CD8-positive, alpha-beta memory T cell (primary cell): Measurements from ENCODE around the gene PRKCD. TPM values are rescaled to one million over a fixed set of nuclear protein-coding genes. Genes with fewer than 3 reads are reported as not detected.

ENCODE experiments used
- CTCF ChIA-PET: fragments of 350-600 bp; sonication (Branson Sonifier 250); formaldehyde crosslinking; loops from one replicate; lab custom pipeline; 2021; ENCODE audit warnings: antibody characterized with exemption; lab: Charles Lee
- POLR2A ChIA-PET: fragments of 350-600 bp; sonication (Branson Sonifier 250); formaldehyde crosslinking; loops from one replicate; lab custom pipeline; 2021; ENCODE audit warnings: antibody characterized with exemption; lab: Charles Lee
- DNase-seq, 5 donors: peaks; one replicate each; pipeline versions ENCODE4 v3.0.0 to v3.0.0-alpha.2; 2020 to 2022; ENCODE audit warnings: mixed read lengths in 1 of 5
- H3K27ac ChIP-seq: one replicate; pipeline ENCODE4 v1.7.0; 2013; ENCODE audit warnings: low read depth, mild to moderate bottlenecking, low read length, moderate library complexity
- H3K27me3 ChIP-seq: 2 replicates; pipeline ENCODE4 v1.7.0; 2013; ENCODE audit warnings: low read length, mild to moderate bottlenecking; ENCODE audit not compliant: insufficient read depth, poor library complexity, severe bottlenecking
- H3K36me3 ChIP-seq: 2 replicates; pipeline ENCODE4 v1.7.0; 2013; ENCODE audit warnings: mild to moderate bottlenecking, low read length, moderate library complexity; ENCODE audit not compliant: insufficient read depth
- H3K4me1 ChIP-seq: 2 replicates; pipeline ENCODE4 v1.7.0; 2013; ENCODE audit warnings: mild to moderate bottlenecking, low read length, moderate library complexity; ENCODE audit not compliant: insufficient read depth
- H3K4me3 ChIP-seq: 2 replicates; pipeline ENCODE4 v1.7.0; 2013; ENCODE audit warnings: mild to moderate bottlenecking, low read length
- H3K9me3 ChIP-seq: 2 replicates; pipeline ENCODE4 v1.7.0; 2013; ENCODE audit warnings: mild to moderate bottlenecking, low read length
- H3K27ac Mint-ChIP-seq, 8 donors: one replicate each; pipeline ENCODE4 v1.8.0; 2020 to 2021; ENCODE audit warnings: mixed read lengths in 8 of 8, mild to moderate bottlenecking in 6 of 8, inconsistent platforms in 3 of 8, moderate library complexity in 3 of 8
- H3K27me3 Mint-ChIP-seq, 2 donors: one replicate each; pipeline ENCODE4 v1.8.0; 2020 to 2021; ENCODE audit warnings: mixed read lengths in 2 of 2, mild to moderate bottlenecking in 1 of 2, moderate library complexity in 1 of 2
- H3K36me3 Mint-ChIP-seq, 3 donors: one replicate each; pipeline ENCODE4 v1.8.0; 2020 to 2021; ENCODE audit warnings: mixed read lengths in 3 of 3, inconsistent platforms in 1 of 3, mild to moderate bottlenecking in 1 of 3
- H3K4me1 Mint-ChIP-seq, 3 donors: one replicate each; pipeline ENCODE4 v1.8.0; 2020 to 2021; ENCODE audit warnings: mixed read lengths in 3 of 3, inconsistent platforms in 1 of 3, mild to moderate bottlenecking in 1 of 3
- H3K4me3 Mint-ChIP-seq, 7 donors: one replicate each; pipeline ENCODE4 v1.8.0; 2020 to 2021; ENCODE audit warnings: mixed read lengths in 7 of 7, mild to moderate bottlenecking in 6 of 7, moderate library complexity in 4 of 7, inconsistent platforms in 2 of 7
- H3K9me3 Mint-ChIP-seq, 5 donors: one replicate each; pipeline ENCODE4 v1.8.0; 2020 to 2022; ENCODE audit warnings: mixed read lengths in 5 of 5, mild to moderate bottlenecking in 3 of 5, moderate library complexity in 2 of 5, inconsistent platforms in 1 of 5
- polyA plus RNA-seq: library from polyadenylated mRNA; unstranded; fragments of 300-500 nt; fragmentation: Illumina TruSeq; gene quantifications from one replicate; pipeline ENCODE4 v1.2.3, GENCODE V29; 2021
- total RNA-seq, 2 experiments: library from RNA; stranded (reverse); gene quantifications; one replicate each; pipeline ENCODE4 v1.2.3, GENCODE V29; 2021

PRKCD gene
- total and polyA plus RNA-seq, 3 experiments from 2014 or later = 27.2 to 27.3 (median 27.3) TPM

DNA sequence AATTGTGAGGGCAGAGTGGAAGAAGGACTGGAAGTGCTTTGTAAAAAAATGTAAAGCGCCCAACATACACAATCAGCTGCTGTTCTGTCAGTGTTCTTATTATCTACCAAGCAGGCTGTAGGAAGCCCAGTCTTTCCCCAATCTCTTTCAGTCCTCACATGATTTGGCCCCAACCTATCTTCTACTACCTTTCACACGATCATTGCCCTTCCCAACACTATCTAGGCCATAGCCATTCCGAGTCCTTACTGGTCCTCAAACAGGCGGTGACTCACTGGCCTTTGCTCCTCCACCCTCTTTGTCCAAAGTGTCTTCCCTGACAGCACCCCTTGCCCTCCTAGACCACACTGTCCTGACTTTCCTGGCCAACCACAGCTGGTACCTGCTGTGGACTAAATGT, 29.9 kb upstream of the PRKCD start:
- Mint-ChIP-seq H3K4me3 (peak overlapping the region; percentile 91 to 98 (median 93)), H3K27ac (peak overlapping the region; percentile 99 to 100 (median 100)), H3K27me3 (peaks cover 0 to 3% of the 10 kb centered on the region in 2 donors), H3K9me3 (no peaks in the 10 kb centered on the region), H3K4me1 (peaks cover 20 to 30% (median 26%) of the 10 kb centered on the region in 3 donors), H3K36me3 (peaks cover 0 to 19% (median 0%) of the 10 kb centered on the region in 3 donors)
- Histone ChIP-seq H3K9me3 (no peaks in the 10 kb centered on the region), H3K4me1 (peaks cover 22% of the 10 kb centered on the region), H3K36me3 (no peaks in the 10 kb centered on the region), H3K4me3 (peak overlapping the region; percentile 73), H3K27ac (peak overlapping the region; percentile 89), H3K27me3 (no peaks in the 10 kb centered on the region)
- no peak for DNase-seq
- CTCF ChIA-PET = interaction anchor here (1.2 to 1.7 kb wide), 3 partner anchors 17 to 65 kb away, joined by 3 to 5 read pairs (median 4); no protein-coding TSS in a partner anchor
- POLR2A ChIA-PET = no interaction called here

- Mint-ChIP-seq H3K27ac (peak overlapping the region in 7 of 8 donors; percentile 50 to 100 (median 99)), H3K27me3 (peaks cover 0 to 4% of the 10 kb centered on the region in 2 donors), H3K36me3 (peaks cover 0 to 10% (median 0%) of the 10 kb centered on the region in 3 donors), H3K4me3 (peak overlapping the region in 1 of 7 donors; percentile 54), H3K9me3 (no peaks in the 10 kb centered on the region), H3K4me1 (peaks cover 20 to 30% (median 26%) of the 10 kb centered on the region in 3 donors)
- Histone ChIP-seq H3K36me3 (no peaks in the 10 kb centered on the region), H3K4me3 (no peak overlapping the region), H3K4me1 (peaks cover 22% of the 10 kb centered on the region), H3K27ac (no peak overlapping the region), H3K9me3 (no peaks in the 10 kb centered on the region), H3K27me3 (no peaks in the 10 kb centered on the region)
- CTCF ChIA-PET = interaction anchor here (1.0 to 4.5 kb wide), 5 partner anchors 18 to 63 kb away, joined by 3 to 50 read pairs (median 6); partner anchors contain the start of gene PRKCD
- POLR2A ChIA-PET = interaction anchor here (0.6 kb wide), 1 partner anchor 540 kb away, joined by 3 read pairs; no protein-coding TSS in a partner anchor
- no peak for DNase-seq
Measured at GRCh38 chr3:53132347-53132746, 28.7 kb upstream of the PRKCD start.

- Histone ChIP-seq H3K4me1 (peaks cover 10% of the 10 kb centered on the region), H3K27ac (no peak overlapping the region), H3K36me3 (no peaks in the 10 kb centered on the region), H3K27me3 (no peaks in the 10 kb centered on the region), H3K4me3 (no peak overlapping the region), H3K9me3 (no peaks in the 10 kb centered on the region)
- Mint-ChIP-seq H3K27ac (peak overlapping the region in 2 of 8 donors; percentile 70), H3K9me3 (no peaks in the 10 kb centered on the region), H3K27me3 (peaks cover 0 to 4% of the 10 kb centered on the region in 2 donors), H3K4me3 (peak overlapping the region in 1 of 7 donors; percentile 18), H3K36me3 (peaks cover 0 to 9% (median 0%) of the 10 kb centered on the region in 3 donors), H3K4me1 (peaks cover 14 to 20% (median 18%) of the 10 kb centered on the region in 3 donors)
- ChIA-PET POLR2A (interaction anchor here (0.8 to 1.0 kb wide), 2 partner anchors 10 to 62 kb away, joined by 3 to 4 read pairs; no protein-coding TSS in a partner anchor), CTCF (interaction anchor here (0.6 to 4.5 kb wide), 16 partner anchors 9 to 756 kb away, joined by 3 to 50 read pairs (median 4); partner anchors contain the start of gene PRKCD)
- DNase-seq = peak; percentile 33 to 75 (median 36)
Measured at GRCh38 chr3:53134631-53135232, 26.3 kb upstream of the PRKCD start.

GRCh38 chr3:53137221-53137620, 23.8 kb upstream of the PRKCD start:
- H3K4me3 ChIP-seq = no peak overlapping the region
- Mint-ChIP-seq H3K27ac (no peak overlapping the region), H3K36me3 (no peaks in the 10 kb centered on the region), H3K9me3 (no peaks in the 10 kb centered on the region), H3K4me3 (no peak overlapping the region), H3K27me3 (peaks cover 0 to 4% of the 10 kb centered on the region in 2 donors), H3K4me1 (no peaks in the 10 kb centered on the region)
- H3K4me1 ChIP-seq = no peaks in the 10 kb centered on the region
- no peak overlapping the region for H3K27ac ChIP-seq
- H3K27me3 ChIP-seq = no peaks in the 10 kb centered on the region
- no peaks in the 10 kb centered on the region for H3K9me3 ChIP-seq
- ChIA-PET CTCF (interaction anchor here (0.5 to 1.4 kb wide), 4 partner anchors 10 to 32 kb away, joined by 3 to 5 read pairs (median 3); partner anchors contain the start of gene PRKCD), POLR2A (no interaction called here)
- H3K36me3 ChIP-seq = no peaks in the 10 kb centered on the region
- no peak for DNase-seq

DNA sequence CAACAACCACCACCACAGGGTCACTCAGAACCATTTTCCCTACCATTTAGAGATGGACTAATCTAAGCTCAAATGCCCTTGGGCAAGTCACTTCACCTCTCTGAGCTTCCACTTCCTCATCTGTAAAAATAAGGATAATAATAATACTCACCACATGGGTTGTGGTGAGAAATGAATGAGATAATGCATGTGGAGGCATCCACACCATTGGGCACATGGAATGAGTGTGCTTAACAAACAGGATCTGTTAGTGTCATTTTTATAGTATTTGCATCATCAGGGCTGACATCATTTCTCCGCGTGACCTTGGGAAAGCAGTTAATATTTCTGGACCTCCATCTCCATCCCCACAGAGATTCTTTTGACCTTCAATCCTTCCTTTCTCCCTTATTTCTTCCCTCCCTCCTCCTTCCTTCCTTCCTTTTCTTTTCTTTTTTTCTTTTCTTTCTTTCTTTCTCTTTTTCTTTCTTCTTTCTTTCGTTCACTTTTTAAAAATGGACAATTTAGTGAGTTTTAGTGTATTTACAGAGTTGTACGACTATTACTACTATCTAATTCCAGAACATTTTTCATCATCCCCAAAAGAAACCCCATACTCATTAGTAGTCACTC, 23.1 kb upstream of the PRKCD start:
- Mint-ChIP-seq H3K27ac (peak overlapping the region in 1 of 8 donors; percentile 7), H3K4me1 (no peaks in the 10 kb centered on the region), H3K4me3 (no peak overlapping the region), H3K27me3 (peaks cover 0 to 4% of the 10 kb centered on the region in 2 donors), H3K9me3 (no peaks in the 10 kb centered on the region), H3K36me3 (no peaks in the 10 kb centered on the region)
- ChIA-PET POLR2A (no interaction called here), CTCF (interaction anchor here (1.2 to 1.4 kb wide), 3 partner anchors 10 to 23 kb away, joined by 3 to 5 read pairs (median 3); partner anchors contain the start of gene PRKCD)
- Histone ChIP-seq H3K36me3 (no peaks in the 10 kb centered on the region), H3K27me3 (no peaks in the 10 kb centered on the region), H3K27ac (no peak overlapping the region), H3K9me3 (no peaks in the 10 kb centered on the region), H3K4me1 (no peaks in the 10 kb centered on the region), H3K4me3 (no peak overlapping the region)
- DNase-seq = no peak

DNA sequence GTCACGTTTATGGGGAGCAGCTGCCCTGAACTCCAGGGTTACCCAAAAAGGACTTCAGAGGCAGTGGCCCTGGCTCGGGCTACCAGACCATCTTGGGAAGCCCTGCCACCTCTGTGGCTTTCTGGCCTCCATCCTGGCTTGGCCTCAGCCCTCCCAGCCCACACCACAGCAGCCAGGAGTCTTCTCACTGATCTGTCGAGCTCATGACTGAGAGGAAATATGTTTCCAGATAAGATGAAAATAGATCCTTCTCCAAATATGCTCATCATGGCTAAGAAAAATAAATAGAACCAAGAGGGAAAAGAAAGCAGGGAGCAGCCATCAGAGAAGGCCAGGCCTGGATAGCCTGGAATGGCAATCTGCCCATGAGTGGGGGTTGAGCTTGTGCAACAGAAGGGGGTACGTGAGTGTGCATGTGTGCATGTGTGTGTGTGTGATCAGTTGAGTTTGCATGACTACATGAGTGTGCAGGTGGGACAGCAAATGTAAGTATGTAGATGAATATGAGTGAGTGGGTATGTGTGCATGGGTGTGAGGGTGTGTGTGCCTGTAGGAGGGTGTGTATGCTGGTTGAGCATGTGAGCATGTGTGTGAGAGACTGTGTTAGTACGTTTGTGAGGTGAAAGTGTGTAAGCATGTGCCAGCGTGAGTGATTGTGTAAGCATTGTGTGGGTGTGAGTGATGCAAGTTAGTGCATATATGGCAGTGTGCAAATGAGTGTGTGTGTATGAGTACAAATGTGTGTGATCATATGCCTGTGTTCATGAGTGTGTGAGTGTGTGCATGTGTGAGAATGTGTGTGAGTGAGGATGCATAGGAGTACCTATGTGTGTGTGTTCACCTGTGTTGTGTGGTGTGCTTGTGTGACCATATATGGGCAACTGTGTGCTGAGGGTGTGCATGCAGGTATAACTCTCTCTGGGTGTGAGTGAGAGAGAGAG, 20.8 kb upstream of the PRKCD start:
- H3K9me3 Mint-ChIP-seq = no peaks in the 10 kb centered on the region
- H3K4me3 Mint-ChIP-seq = no peak overlapping the region
- H3K9me3 ChIP-seq = no peaks in the 10 kb centered on the region
- ChIA-PET CTCF (interaction anchor here (1.4 kb wide), 1 partner anchor 21 kb away, joined by 6 read pairs; the partner anchor contains the start of gene PRKCD), POLR2A (no interaction called here)
- DNase-seq = no peak
- H3K27ac ChIP-seq = no peak overlapping the region
- H3K4me1 Mint-ChIP-seq = no peaks in the 10 kb centered on the region
- H3K4me1 ChIP-seq = no peaks in the 10 kb centered on the region
- peaks cover 0 to 4% of the 10 kb centered on the region in 2 donors for H3K27me3 Mint-ChIP-seq
- no peak overlapping the region for H3K27ac Mint-ChIP-seq
- no peaks in the 10 kb centered on the region for H3K36me3 Mint-ChIP-seq
- H3K4me3 ChIP-seq = no peak overlapping the region
- no peaks in the 10 kb centered on the region for H3K27me3 ChIP-seq
- no peaks in the 10 kb centered on the region for H3K36me3 ChIP-seq
